Measurements from ENCODE around the gene RAMAC. TPM values are rescaled to one million over a fixed set of nuclear protein-coding genes. Genes with fewer than 3 reads are reported as not detected.

RAMAC gene
- polyA plus RNA-seq, 1 donor from 2014 or later, result 116 TPM

GRCh38 chr15:82969353-82969752, 16.7 kb upstream of the RAMAC start:
- no peak overlapping the region for H3K27ac ChIP-seq (ENCODE audit: low read length)

GRCh38 chr15:82970078-82970686, 15.8 kb upstream of the RAMAC start:
- no peaks in the 10 kb centered on the region for H3K9me2 ChIP-seq (ENCODE audit: insufficient read depth, low read length)
- no peaks in the 10 kb centered on the region for H3F3A ChIP-seq (ENCODE audit: insufficient read depth, low read length, poor library complexity, severe bottlenecking)
- H3K9me3 ChIP-seq (ENCODE audit: low read length), result no peaks in the 10 kb centered on the region
- no peak overlapping the region for H3K27ac ChIP-seq (ENCODE audit: low read length)
- no peaks in the 10 kb centered on the region for H3K27me3 ChIP-seq (ENCODE audit: insufficient read depth, low read depth, low read length)
- no peaks in the 10 kb centered on the region for H3K36me3 ChIP-seq (ENCODE audit: insufficient read depth, low read length)
- H3K4me3 ChIP-seq (ENCODE audit: low read length), result no peak overlapping the region
- no peaks in the 10 kb centered on the region for H4K20me1 ChIP-seq (ENCODE audit: insufficient read depth)
- no peak overlapping the region for H3K9ac ChIP-seq (ENCODE audit: low read length)
- no peaks in the 10 kb centered on the region for H3K79me2 ChIP-seq (replicated peaks; ENCODE audit: insufficient read depth, low read length)
- no peak overlapping the region for H2AFZ ChIP-seq (ENCODE audit: low read depth, low read length)
- no peak overlapping the region for H3K4me2 ChIP-seq (ENCODE audit: low read length)
- TF ChIP-seq CTCF (IDR thresholded peaks at IDR 0.05; ENCODE audit: poor library complexity, severe bottlenecking), result no peak
- no peak for TF ChIP-seq EP300 (conservative IDR thresholded peaks at IDR 0.05; ENCODE audit: poor library complexity, severe bottlenecking)
- no peak for TF ChIP-seq REST (IDR thresholded peaks at IDR 0.05; ENCODE audit: borderline replicate concordance)
- TF ChIP-seq SMC3 (conservative IDR thresholded peaks at IDR 0.05; ENCODE audit: poor library complexity), result no peak
- TF ChIP-seq RAD21 (conservative IDR thresholded peaks at IDR 0.05), result no peak
- TF ChIP-seq POLR2AphosphoS5 (IDR thresholded peaks at IDR 0.05), result no peak

More at GRCh38 chr15:82969353-82969752, 16.7 kb upstream of the RAMAC start:
- Histone ChIP-seq H3K27me3 (ENCODE audit: insufficient read depth, low read depth, low read length) (no peaks in the 10 kb centered on the region), H4K20me1 (ENCODE audit: insufficient read depth) (no peaks in the 10 kb centered on the region), H3K36me3 (ENCODE audit: insufficient read depth, low read length) (no peaks in the 10 kb centered on the region), H3K9me3 (ENCODE audit: low read length) (no peaks in the 10 kb centered on the region), H3F3A (ENCODE audit: insufficient read depth, low read length, poor library complexity, severe bottlenecking) (no peaks in the 10 kb centered on the region), H2AFZ (ENCODE audit: low read depth, low read length) (no peak overlapping the region), H3K4me2 (ENCODE audit: low read length) (no peak overlapping the region), H3K9me2 (ENCODE audit: insufficient read depth, low read length) (no peaks in the 10 kb centered on the region), H3K4me3 (ENCODE audit: low read length) (no peak overlapping the region), H3K79me2 (replicated peaks; ENCODE audit: insufficient read depth, low read length) (no peaks in the 10 kb centered on the region), H3K9ac (ENCODE audit: low read length) (no peak overlapping the region)
- TF ChIP-seq EP300 (conservative IDR thresholded peaks at IDR 0.05; ENCODE audit: poor library complexity, severe bottlenecking), result no peak
- TF ChIP-seq MXI1 (conservative IDR thresholded peaks at IDR 0.05; ENCODE audit: poor library complexity, severe bottlenecking), result no peak
- no peak for TF ChIP-seq TAF1 (IDR thresholded peaks at IDR 0.05; ENCODE audit: low read depth)
- TF ChIP-seq CTCF (IDR thresholded peaks at IDR 0.05; ENCODE audit: poor library complexity, severe bottlenecking), result no peak
- no peak for TF ChIP-seq RAD21 (conservative IDR thresholded peaks at IDR 0.05)
- no peak for TF ChIP-seq EZH2 (IDR thresholded peaks at IDR 0.05; ENCODE audit: borderline replicate concordance, insufficient read depth, low read length, poor library complexity, severe bottlenecking)
- TF ChIP-seq REST (IDR thresholded peaks at IDR 0.05; ENCODE audit: borderline replicate concordance), result no peak
- no peak for TF ChIP-seq SMC3 (conservative IDR thresholded peaks at IDR 0.05; ENCODE audit: poor library complexity)
- TF ChIP-seq POLR2AphosphoS5 (IDR thresholded peaks at IDR 0.05), result no peak
